Right renal pelvis (tissue), 4 donors: ENCODE results near the gene NTNG1. TPM values are rescaled to one million over a fixed set of nuclear protein-coding genes. Genes with fewer than 3 reads are reported as not detected.

Source experiments
- DNase-seq, 4 donors: peaks; one replicate each; pipeline ENCODE4 v3.0.0-alpha.2; 2013; ENCODE audit warnings: low read depth in 4 of 4, low spot score in 3 of 4, missing footprints in 1 of 4
- polyA plus RNA-seq, 4 donors: library from polyadenylated mRNA; unstranded; fragments of 120-200 nt; gene quantifications; one replicate each; pipeline ENCODE4 v1.2.1, GENCODE V29; 2013; ENCODE audit not compliant: insufficient read length in 4 of 4

The NTNG1 gene
- polyA plus RNA-seq, 4 donors = 31.0 to 45.1 (median 36.1) TPM

GRCh38 chr1:107531065-107531908 lies 390.4 kb downstream of the NTNG1 start:
- DNase-seq = no peak

GRCh38 chr1:107532318-107532717 lies 391.5 kb downstream of the NTNG1 start:
- no peak for DNase-seq

Other genes starting within 250 kb of the NTNG1 start
- 10 to 100 TPM; 46.7 to 51.1 (median 47.8) TPM for gene PRMT6, start 84.4 kb upstream of the NTNG1 start, polyA plus RNA-seq